Non-pigmented ciliary epithelial cell (primary cell): ENCODE measurements around the gene ALDH6A1.
"Not testable (repeated sequence)": the region's sequence is repeated elsewhere in the genome, so short reads cannot be mapped to it uniquely, and the experiment has no call there.

Source experiments
- DNase-seq: peaks from one replicate; pipeline ENCODE4 v3.0.0-alpha.2; 2010; ENCODE audit warnings: low read depth

Gene ALDH6A1

DNA sequence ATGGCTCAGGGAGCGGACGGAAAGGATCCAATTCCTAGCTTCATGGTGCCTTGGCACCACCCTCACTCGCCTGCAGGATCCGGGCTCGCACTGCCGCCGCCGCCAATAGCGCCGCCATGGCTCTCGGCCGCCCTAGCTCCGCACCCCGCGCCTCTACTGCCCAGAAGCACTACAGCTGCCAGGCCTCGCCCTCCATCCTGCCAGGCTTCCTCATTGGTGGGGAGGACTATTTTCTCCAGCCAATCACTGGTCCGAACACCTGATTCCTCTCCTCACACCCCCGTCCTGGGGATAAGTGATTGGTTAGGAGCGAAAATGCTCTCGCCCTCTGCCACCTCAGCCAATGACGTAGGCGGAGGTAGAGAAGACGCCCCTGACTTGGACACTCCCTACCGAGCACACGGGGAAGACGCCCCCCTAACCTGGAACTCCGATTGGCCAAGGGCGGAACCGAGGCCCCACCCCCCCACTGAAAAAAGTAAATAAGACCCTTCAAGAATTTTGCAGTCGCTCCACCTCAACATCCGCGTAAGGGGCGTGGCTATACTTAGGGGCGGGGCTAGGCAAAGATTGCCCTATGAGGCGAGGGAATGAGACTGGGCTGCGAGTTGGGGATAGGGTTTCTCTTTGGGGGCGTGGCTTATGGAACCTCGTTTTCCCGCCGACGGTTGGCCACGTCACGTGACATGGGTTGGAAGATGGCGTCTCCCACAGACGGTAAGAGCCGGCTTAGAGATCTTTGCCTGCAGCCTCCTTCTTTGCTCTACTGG lies at the start of gene ALDH6A1, which contains the start of gene LIN52:
ALDH6A1 (minus strand) TSS at position 177 of the 770 bp plus-strand sequence; CDS start at position 118, 59 bp downstream.
LIN52 (plus strand) TSS at position 680 of the 770 bp plus-strand sequence; CDS start at position 699, 19 bp downstream.
- peak; percentile 100 for DNase-seq

DNA sequence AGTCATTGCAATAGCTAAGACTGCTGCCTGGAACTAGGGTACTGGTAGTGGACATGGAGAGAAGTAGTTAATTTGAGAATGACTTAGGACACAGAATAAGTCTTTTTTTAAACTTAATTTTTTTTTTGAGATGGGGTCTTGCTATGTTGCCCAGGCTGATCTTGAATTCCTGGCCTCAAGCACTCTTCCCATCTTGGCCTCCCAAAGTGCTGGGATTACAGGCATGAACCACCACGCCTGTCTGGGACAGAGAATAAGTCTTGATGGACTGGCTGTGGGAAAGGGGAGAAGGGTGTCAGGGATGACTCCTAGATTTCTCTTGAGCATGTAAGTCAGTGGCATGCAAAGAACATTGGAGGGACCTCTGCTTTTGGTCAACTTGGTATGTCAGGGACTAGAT lies 43.4 kb upstream of the ALDH6A1 start:
- DNase-seq: no peak

DNA sequence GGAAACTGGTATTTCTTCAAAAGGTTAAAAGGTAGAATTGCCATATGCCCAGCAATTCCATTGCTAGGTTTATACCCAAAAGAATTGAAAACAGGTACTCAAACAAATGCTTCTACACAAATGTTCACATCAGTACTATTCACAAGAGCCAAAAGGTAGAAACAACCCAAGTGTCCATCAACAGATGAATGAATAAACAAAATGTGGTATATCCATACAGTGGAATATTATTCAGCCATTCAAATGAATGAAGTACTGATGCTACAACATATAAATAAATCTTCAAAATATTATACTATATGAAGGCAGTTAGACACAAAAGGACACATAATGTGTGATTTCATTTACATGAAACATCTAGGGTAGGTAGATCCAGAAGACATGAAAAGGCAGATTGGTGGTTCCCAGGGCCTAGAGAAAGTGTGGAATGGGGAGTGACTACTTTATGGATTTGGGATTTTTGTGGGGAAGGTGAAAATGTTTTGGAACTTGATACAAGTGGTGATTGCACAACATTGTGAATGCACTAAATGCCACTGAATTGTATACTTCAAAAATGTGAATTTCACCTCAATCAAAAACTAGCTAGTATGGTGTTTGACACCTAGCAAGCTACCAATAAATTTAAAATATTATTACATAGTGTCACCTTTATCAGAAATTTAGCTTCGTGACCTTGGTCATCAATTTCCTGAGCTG lies 42.2 kb upstream of the ALDH6A1 start:
- DNase-seq: no peak

DNA sequence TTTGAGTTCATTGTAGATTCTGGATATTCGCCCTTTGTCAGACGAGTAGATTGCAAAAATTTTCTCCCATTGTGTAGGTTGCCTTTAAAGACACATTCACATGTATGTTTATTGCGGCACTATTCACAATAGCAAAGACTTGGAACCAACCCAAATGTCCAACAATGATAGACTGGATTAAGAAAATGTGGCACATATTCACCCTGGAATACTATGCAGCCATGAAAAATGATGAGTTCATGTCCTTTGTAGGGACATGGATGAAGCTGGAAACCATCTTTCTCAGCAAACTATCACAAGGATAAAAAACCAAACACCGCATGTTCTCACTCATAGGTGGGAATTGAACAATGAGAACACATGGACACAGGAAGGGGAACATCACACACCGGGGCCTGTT lies 41.2 kb upstream of the ALDH6A1 start:
- not testable (repeated sequence) for DNase-seq

GRCh38 chr14:74111395-74112216 lies 27.4 kb upstream of the ALDH6A1 start:
- DNase-seq: peak; percentile 18

DNA sequence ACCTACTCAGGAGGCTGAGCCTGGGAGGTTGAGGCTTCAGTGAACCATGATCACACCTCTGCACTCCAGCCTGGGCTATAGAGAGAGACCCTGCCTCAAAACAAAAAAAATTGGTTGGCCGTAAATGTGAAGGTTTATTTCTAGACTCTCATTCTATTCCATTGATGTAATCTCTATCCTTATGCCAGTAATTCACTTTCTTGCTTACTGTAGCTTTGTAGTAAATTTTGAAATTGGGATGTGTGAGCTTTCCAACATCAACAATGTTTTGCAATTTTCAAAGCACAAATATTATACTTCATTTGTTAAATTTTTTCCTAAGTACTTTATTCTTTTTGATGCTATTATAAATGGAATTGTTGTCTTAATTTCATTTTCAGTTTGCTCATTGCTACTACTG lies 25.1 kb upstream of the ALDH6A1 start:
- no peak for DNase-seq

- DNase-seq: no peak
Measured at GRCh38 chr14:74105381-74105780, 21.1 kb upstream of the ALDH6A1 start.

GRCh38 chr14:74089251-74090020 lies 5.2 kb upstream of the ALDH6A1 start:
- DNase-seq: no peak

DNA sequence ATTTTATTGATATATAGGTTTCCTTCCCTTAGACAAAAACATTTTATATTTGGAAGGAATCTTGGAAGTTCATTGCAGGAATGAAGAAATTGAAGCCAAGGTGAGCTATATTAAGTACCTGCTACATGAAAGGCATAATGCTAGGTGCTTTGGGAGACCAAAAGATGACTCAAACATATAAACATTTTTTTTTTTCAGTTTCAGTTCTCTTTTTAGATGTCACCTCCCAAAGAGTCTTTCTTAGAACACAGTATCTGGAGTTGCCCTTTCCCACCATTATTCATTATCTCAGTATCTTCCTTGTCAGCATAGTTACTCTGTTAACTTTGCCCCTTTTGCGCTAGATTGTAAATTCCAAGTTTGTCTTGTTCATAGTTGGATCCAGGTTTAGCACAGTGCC lies 1.6 kb upstream of the ALDH6A1 start:
- DNase-seq: no peak

- no peak for DNase-seq
Measured at GRCh38 chr14:74085047-74085637, 889 bp upstream of the ALDH6A1 start.

GRCh38 chr14:74083784-74084276 lies 423 bp downstream of the ALDH6A1 start:
- DNase-seq: no peak

GRCh38 chr14:74083161-74083560 lies 1.1 kb downstream of the ALDH6A1 start:
- no peak for DNase-seq

DNA sequence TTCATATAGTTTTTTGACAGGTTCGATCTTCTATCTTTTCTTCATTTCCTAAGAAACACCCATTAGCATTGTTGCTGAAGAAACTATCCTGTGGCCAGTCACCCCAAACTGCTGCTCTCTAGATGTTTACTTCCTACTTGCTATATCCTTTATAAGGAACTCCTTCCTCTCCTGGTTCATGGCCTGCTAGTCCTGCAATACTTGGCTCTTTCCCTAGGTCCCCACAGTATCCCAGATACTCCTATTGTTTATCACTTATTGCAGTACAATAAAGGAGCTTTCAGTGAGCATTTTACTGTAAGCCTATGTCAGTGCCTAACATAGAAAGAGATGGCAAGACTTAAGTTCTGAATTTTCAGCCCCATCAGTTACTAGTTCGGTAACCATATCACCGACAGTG lies 2.8 kb downstream of the ALDH6A1 start:
- DNase-seq: no peak

GRCh38 chr14:74080820-74081460 lies 3.3 kb downstream of the ALDH6A1 start:
- no peak for DNase-seq

- no peak for DNase-seq
Measured at GRCh38 chr14:74077401-74077800, 6.9 kb downstream of the ALDH6A1 start.

- no peak for DNase-seq
Measured at GRCh38 chr14:74065746-74066575, 18.3 kb downstream of the ALDH6A1 start.

GRCh38 chr14:74064883-74065282 lies 19.4 kb downstream of the ALDH6A1 start:
- no peak for DNase-seq

GRCh38 chr14:74064426-74064825 lies 19.8 kb downstream of the ALDH6A1 start:
- DNase-seq: no peak

DNA sequence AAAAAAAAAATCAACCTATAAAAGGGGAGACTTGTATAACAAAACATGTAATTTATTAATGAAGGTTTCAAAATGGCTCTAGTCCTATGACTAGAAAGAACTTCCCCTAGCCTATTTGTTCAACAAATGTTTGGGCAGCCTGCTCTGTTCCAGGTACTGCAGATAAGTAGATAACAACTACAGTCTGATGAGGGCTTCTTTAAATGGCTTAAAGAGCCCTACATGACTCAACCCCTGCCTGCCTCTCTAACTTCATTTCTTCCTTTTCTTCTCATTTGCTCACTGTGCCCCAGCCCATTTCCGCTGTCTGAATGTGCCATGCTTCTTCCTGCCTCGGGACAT lies 21.5 kb downstream of the ALDH6A1 start:
- no peak for DNase-seq
